GM06990 (cell line): ENCODE data around the gene NME8.
A peak's percentile ranks its signal among the peaks of the same experiment; 100 is the strongest.

ENCODE experiments used
- DNase-seq: peaks from one replicate; pipeline ENCODE4 v3.0.0-alpha.2; 2011; ENCODE audit not compliant: insufficient read length; ENCODE audit errors: extremely low read depth
- H3K27me3 ChIP-seq: replicated peaks from 2 replicates; pipeline ENCODE4 v1.6.0; 2011; ENCODE audit warnings: low read length; ENCODE audit not compliant: control insufficient read depth, insufficient read depth
- H3K36me3 ChIP-seq: 2 replicates; pipeline ENCODE4 v1.5.1; 2011; ENCODE audit warnings: low read length; ENCODE audit not compliant: control insufficient read depth, insufficient read depth
- H3K4me3 ChIP-seq: replicated peaks from 2 replicates; pipeline ENCODE4 v1.5.1; 2011; ENCODE audit warnings: low read depth, mild to moderate bottlenecking, control low read depth, low read length
- TF ChIP-seq, protein P1 (sequence below): IDR thresholded peaks from 2 replicates; pipeline ENCODE4 v1.5.1; 2011; ENCODE audit warnings: low read length, control low read depth, mild to moderate bottlenecking, inconsistent platforms; ENCODE audit not compliant: insufficient read depth, poor library complexity, severe bottlenecking

NME8 gene

DNA sequence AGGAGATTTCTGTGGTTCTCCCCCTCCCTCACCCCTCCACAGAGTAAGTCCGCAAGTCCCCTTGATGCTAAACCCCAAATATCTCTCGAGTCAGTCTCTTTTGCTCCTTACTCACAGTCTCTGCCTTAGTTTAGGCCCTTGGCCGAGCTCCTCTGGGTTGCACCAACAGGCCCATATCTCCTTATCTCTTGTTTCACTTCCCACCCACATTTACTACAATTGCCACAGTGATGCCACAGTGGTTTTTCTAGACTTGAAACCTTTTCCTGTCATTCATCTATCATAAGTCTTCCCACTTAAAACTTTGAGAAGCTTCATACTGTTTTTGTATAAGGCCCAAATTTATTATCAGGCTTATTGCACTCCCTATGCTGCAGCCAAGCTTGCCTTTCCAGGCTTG lies 23.4 kb upstream of the NME8 start:
- Histone ChIP-seq H3K4me3 (no peak overlapping the region), H3K36me3 (no peaks in the 10 kb centered on the region), H3K27me3 (no peaks in the 10 kb centered on the region)
- DNase-seq, result no peak
- TF ChIP-seq, protein P1, sequence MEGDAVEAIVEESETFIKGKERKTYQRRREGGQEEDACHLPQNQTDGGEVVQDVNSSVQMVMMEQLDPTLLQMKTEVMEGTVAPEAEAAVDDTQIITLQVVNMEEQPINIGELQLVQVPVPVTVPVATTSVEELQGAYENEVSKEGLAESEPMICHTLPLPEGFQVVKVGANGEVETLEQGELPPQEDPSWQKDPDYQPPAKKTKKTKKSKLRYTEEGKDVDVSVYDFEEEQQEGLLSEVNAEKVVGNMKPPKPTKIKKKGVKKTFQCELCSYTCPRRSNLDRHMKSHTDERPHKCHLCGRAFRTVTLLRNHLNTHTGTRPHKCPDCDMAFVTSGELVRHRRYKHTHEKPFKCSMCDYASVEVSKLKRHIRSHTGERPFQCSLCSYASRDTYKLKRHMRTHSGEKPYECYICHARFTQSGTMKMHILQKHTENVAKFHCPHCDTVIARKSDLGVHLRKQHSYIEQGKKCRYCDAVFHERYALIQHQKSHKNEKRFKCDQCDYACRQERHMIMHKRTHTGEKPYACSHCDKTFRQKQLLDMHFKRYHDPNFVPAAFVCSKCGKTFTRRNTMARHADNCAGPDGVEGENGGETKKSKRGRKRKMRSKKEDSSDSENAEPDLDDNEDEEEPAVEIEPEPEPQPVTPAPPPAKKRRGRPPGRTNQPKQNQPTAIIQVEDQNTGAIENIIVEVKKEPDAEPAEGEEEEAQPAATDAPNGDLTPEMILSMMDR, result no peak

DNA sequence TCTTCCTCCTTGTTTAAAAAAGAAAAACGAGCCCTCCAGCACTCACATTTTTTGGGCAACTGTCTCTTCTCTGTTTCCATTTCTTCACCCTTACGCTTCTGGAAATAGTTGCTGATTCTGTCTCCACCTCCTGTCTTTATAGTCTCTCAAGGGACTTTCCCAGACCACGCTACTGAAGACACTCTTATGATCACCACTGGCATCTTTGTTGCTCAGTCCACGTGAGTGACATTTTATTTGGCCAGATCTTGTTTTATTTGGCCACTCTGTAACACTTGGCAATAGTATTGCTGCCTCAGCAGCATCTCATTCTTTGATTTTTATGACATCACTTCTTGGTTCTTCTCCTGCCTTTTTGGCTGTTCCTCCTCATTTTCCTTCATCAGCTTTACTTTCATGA lies 21.6 kb upstream of the NME8 start:
- peak overlapping the region; percentile 9; the same call in 1 of the 2 replicates for H3K4me3 ChIP-seq
- H3K27me3 ChIP-seq, result no peaks in the 10 kb centered on the region
- DNase-seq, result no peak
- H3K36me3 ChIP-seq, result no peaks in the 10 kb centered on the region
- TF ChIP-seq, protein P1, result no peak

DNA sequence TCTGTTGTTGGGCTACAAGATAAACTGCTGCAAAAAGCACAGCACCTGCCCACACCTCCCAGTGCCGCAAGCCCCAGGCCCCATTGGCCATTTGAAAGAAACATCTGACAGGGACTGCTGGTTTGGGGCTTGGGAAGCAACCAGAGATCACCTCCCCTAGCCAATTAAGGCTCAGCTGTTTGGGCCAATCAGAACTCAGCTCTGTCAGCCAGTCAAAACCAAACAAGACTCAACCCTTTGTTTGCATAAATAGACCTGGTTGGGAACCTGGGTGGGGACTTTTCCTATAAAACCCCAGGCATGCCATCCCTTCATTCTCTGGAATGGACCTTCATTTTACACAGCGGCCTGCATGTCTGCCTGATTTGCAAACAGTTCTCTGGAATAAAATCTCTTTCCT lies 17.2 kb upstream of the NME8 start:
- TF ChIP-seq, protein P1, result no peak

DNA sequence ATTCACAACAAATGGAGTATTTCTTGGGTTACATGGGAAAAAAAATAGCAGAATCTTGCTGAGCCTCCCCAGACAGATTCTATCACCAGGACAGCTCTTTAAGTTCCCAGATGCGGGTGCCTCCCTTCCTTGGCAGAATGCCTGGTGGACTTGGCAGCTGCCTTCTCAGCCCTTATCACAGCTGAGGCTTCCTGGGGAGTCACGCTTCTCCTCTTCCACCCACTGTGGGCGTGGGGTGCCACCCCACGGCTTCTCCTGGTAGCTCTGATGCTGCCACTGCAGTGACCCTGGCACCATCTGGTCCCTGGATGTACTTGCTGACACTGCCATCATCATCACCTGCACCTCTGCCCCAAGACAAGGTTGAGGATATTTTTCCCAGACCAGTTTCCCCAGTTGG lies 16.2 kb upstream of the NME8 start:
- Histone ChIP-seq H3K36me3 (no peaks in the 10 kb centered on the region), H3K4me3 (no peak overlapping the region), H3K27me3 (no peaks in the 10 kb centered on the region)
- DNase-seq, result peak; percentile 54
- TF ChIP-seq, protein P1, result peak; percentile 73

More for the DNA sequence above, 17.2 kb upstream of the NME8 start:
- no peaks in the 10 kb centered on the region for H3K36me3 ChIP-seq
- no peaks in the 10 kb centered on the region for H3K27me3 ChIP-seq
- DNase-seq, result no peak
- H3K4me3 ChIP-seq, result no peak overlapping the region

DNA sequence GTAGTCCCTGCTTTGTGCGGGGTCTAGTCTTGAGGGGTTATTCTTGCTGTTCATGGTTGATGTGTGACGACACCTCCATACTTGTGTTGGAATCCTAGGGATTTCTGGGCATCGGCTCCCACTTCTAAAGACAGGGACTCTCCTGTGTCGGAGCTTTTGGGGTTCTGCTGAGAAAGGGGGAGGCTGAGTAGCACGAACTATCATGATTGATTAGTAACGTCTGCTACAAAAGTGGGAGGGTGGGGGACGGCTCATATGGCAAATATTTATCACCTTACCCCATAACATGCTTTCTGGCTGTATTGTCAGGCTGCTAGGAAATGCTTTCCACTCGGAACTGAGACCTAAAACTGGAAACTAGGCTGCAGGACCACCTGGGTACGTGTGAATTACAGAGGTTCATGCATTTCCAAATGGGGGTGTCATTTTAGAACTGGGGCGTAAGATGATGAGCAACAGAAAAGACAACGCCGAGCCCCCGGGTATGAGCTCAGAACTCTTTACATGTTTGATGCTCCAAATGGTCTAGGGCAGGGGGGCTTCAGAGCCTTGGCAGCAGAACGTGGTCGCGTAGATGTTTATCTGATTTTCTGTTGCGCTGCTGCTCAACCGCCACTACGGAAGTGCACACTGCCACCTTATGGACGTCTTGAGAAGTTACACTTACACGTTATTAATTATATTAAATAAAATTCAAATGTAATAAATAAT lies 15.1 kb upstream of the NME8 start:
- H3K27me3 ChIP-seq, result no peaks in the 10 kb centered on the region
- TF ChIP-seq, protein P1, result peak; percentile 59
- peak overlapping the region; percentile 62 for H3K4me3 ChIP-seq
- H3K36me3 ChIP-seq, result no peaks in the 10 kb centered on the region
- no peak for DNase-seq

DNA sequence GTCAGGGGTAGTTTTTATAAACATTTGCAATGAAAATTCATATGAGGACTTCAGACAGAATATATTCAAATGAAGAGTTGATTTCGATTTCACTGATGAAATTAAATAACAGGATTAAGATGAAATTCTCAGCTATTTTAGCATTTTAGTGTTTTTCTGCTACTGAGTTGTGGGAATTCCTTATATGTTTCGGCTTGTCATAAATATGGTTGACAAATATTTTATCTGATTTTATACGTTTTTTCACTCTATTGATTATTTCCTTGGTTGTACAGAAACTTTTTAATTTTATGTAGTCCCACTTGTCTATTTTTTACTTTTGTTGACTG lies 14.6 kb upstream of the NME8 start:
- Histone ChIP-seq H3K36me3 (no peaks in the 10 kb centered on the region), H3K4me3 (no peak overlapping the region), H3K27me3 (no peaks in the 10 kb centered on the region)
- DNase-seq, result no peak
- TF ChIP-seq, protein P1, result no peak
